Heart left ventricle (tissue), 13 donors: Measurements from ENCODE around the gene SLC44A5.

Source experiments
- POLR2A ChIP-seq, 2 donors: fragments of 450-650 bp; IDR thresholded peaks; one replicate each; pipeline ENCODE4 v1.6.1; 2017; ENCODE audit warnings: antibody characterized with exemption in 2 of 2, mild to moderate bottlenecking in 2 of 2, moderate library complexity in 2 of 2
- TF ChIP-seq, protein P1 (sequence below), 12 donors: fragments of 200-600 bp; sonication (generic) in 4 of 12; IDR thresholded peaks; one replicate each; pipeline versions ENCODE4 v1.5.0 to v1.8.0; 2018 to 2022; ENCODE audit warnings: antibody characterized with exemption in 12 of 12, mild to moderate bottlenecking in 5 of 12
- donor health status: ischemic (EF 13 %, LVEDD 7.1; RV severe dilation, severe dysfunction).
- donor health status: DM: no; HTN: yes; CAD: no.
- donor health status: DM: no; HTN: no; CAD: no.
- donor health status: ischemic (EF 25% LVEDD 6.9; RV normal size, moderate dysfunction).
- donor health status: ischemic (EF 25% LVEDD 5.7; RV mildly dilated, moderate dysfunction).
- donor health status: ischemic (EF 35%, LVEDD 5.7; RV mildly dilated, moderate dysfunction).
- donor health status: nonischemic (EF 11% LVEDD 7.7; RV severe dilation, severe dysfunction).
- donor health status: DM: yes; HTN: yes; CAD: no.
- donor health status: PGD.
- donor health status: ischemic (EF 29% LVEDD 5.4; RV normal size, mild dysfunction).
- donor health status: nonischemic (EF 23%, LVEDD 6.1; RV moderate dilation, normal function).

GRCh38 chr1:75492011-75492410, 118.9 kb downstream of the SLC44A5 start:
- TF ChIP-seq, protein P1, sequence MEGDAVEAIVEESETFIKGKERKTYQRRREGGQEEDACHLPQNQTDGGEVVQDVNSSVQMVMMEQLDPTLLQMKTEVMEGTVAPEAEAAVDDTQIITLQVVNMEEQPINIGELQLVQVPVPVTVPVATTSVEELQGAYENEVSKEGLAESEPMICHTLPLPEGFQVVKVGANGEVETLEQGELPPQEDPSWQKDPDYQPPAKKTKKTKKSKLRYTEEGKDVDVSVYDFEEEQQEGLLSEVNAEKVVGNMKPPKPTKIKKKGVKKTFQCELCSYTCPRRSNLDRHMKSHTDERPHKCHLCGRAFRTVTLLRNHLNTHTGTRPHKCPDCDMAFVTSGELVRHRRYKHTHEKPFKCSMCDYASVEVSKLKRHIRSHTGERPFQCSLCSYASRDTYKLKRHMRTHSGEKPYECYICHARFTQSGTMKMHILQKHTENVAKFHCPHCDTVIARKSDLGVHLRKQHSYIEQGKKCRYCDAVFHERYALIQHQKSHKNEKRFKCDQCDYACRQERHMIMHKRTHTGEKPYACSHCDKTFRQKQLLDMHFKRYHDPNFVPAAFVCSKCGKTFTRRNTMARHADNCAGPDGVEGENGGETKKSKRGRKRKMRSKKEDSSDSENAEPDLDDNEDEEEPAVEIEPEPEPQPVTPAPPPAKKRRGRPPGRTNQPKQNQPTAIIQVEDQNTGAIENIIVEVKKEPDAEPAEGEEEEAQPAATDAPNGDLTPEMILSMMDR (IDR thresholded peaks at IDR 0.05), result no peak
- no peak for TF ChIP-seq POLR2A (IDR thresholded peaks at IDR 0.05)
